Measurements from ENCODE around the gene ZBBX. TPM values are rescaled to one million over a fixed set of nuclear protein-coding genes. Genes with fewer than 3 reads are reported as not detected.
"Not testable (repeated sequence)": the region's sequence is repeated elsewhere in the genome, so short reads cannot be mapped to it uniquely, and the experiment has no call there.

ZBBX gene, protein sequence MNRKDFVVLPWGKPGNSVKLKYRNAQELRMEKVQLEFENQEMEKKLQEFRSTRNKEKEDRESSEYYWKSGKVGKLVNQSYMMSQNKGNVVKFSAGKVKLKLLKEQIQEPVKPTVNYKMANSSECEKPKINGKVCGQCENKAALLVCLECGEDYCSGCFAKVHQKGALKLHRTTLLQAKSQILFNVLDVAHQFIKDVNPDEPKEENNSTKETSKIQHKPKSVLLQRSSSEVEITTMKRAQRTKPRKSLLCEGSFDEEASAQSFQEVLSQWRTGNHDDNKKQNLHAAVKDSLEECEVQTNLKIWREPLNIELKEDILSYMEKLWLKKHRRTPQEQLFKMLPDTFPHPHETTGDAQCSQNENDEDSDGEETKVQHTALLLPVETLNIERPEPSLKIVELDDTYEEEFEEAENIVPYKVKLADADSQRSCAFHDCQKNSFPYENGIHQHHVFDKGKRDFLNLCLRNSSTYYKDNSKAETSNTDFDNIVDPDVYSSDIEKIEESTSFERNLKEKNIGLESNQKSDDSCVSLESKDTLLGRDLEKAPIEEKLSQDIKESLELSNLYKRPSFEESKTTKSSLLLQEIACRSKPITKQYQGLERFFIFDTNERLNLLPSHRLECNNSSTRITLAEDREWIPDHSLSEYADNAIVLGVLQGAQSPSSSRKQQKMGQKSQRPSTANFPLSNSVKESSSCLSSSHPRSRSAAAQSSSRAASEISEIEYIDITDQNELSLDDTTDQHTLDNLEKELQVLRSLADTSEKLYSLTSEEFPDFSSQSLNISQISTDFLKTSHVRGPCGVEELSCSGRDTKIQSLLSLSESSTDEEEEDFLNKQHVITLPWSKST
- total RNA-seq (2.3 and 2.9 TPM in 2 replicates), polyA plus RNA-seq (2.5 and 2.9 TPM in 2 replicates)

DNA sequence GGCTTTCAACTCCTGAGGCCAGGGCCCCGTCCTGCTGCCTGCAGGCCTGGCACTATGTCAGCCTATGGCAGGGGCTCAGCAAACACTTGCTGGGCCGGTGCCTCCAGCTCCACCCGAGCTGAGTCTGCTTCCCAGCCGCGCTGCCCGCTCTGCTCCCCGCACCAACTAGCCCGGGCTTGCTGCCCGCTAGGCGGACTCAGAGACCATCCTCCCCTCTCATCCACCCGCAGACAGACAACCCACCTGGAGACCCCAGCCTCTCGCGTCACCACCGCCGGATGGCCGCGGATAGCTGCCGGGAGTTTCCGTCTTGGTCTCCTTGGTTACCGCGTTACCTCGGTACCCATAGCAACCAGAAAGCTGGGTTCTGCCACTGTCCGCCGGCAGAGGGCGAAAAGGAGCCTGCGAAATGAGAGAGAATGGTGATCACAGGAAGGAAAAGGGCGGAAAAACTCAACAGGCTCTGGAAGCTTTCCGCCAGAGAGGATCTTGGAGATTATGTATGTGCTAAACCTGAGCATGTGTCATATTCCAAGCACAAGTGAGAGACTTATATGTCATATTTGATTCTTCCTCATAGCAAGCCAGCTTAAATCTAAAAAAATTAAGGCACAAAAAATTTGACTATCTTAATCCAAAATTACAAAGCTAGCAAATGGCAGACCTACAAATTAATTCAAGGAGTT lies at the start of gene ZBBX:
Gene ZBBX, minus strand, starts transcription at position 294 of the 686 bp plus-strand sequence. CDS start 7,396 bp downstream, outside the sequence.
- Histone ChIP-seq H3K36me3 (no peaks in the 10 kb centered on the region), H3K4me1 (ENCODE audit: low read depth) (no peaks in the 10 kb centered on the region), H3K9me3 (ENCODE audit: low read depth) (no peaks in the 10 kb centered on the region), H3K27me3 (no peaks in the 10 kb centered on the region), H3K4me3 (peak within 1 kb of the TSS; percentile 73), H3K27ac (no peak within 1 kb of the TSS)
- peak; percentile 99 for TF ChIP-seq CTCF (IDR thresholded peaks at IDR 0.05; ENCODE audit: low read depth, low read length)
- DNase-seq (ENCODE audit: low read depth in 1 of 2, low spot score in 1 of 2): peak; percentile 83 to 90

DNA sequence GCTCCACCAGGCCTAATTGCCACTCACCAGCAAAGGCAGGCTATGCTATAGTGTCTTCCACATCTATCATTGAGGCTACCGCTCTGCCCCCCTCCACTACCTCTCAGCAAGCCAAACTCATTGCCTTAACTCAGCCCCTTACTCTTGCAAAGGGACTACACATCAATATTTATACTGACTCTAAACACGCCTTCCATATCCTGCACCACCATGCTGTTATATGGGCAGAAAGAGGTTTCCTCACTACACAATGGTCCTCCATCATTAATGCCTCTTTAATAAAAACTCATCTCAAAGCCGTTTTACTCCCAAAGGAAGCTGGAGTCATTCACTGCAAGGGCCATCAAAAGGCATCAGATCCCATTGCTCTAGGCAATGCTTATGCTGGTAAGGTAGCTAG lies 46.9 kb upstream of the ZBBX start:
- not testable (repeated sequence) for DNase-seq (ENCODE audit: low read depth in 1 of 2, low spot score in 1 of 2); H3K36me3 ChIP-seq; H3K4me1 ChIP-seq (ENCODE audit: low read depth); H3K27ac ChIP-seq; H3K4me3 ChIP-seq; H3K9me3 ChIP-seq (ENCODE audit: low read depth); H3K27me3 ChIP-seq

- H3K9me3 ChIP-seq (ENCODE audit: low read depth); H3K27ac ChIP-seq; H3K4me3 ChIP-seq; DNase-seq (ENCODE audit: low read depth in 1 of 2, low spot score in 1 of 2); H3K4me1 ChIP-seq (ENCODE audit: low read depth); H3K27me3 ChIP-seq; H3K36me3 ChIP-seq: not testable (repeated sequence)
Observed at GRCh38 chr3:167422396-167422795, 42.3 kb upstream of the ZBBX start.

DNA sequence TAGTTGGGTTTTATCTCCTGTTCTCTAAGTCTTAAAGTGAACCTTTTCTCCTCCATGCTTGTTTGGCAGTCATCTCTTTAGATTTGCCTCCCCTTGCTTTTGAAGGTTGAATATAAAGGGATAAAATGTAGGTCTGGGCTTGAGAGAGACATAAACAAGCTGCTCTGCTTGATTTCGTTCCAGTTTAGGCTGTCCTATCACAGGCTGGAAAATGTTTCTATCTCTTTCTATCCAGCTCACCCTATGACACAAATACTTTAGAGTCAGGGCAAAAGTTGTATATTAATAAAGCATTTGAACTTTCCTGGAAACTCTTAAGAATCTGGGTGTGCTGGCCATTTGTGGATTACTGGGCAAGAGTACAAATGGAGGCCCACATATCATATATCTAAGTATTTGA lies 29.5 kb upstream of the ZBBX start:
- H3K36me3 ChIP-seq: no peaks in the 10 kb centered on the region
- no peak overlapping the region for H3K4me3 ChIP-seq
- no peak for DNase-seq (ENCODE audit: low read depth in 1 of 2, low spot score in 1 of 2)
- no peak overlapping the region for H3K27ac ChIP-seq
- H3K9me3 ChIP-seq (ENCODE audit: low read depth): no peaks in the 10 kb centered on the region
- no peaks in the 10 kb centered on the region for H3K27me3 ChIP-seq
- no peak for TF ChIP-seq CTCF (IDR thresholded peaks at IDR 0.05; ENCODE audit: low read depth, low read length)
- no peaks in the 10 kb centered on the region for H3K4me1 ChIP-seq (ENCODE audit: low read depth)

- no peak overlapping the region for H3K4me3 ChIP-seq
- no peak overlapping the region for H3K27ac ChIP-seq
- H3K36me3 ChIP-seq: no peaks in the 10 kb centered on the region
- H3K4me1 ChIP-seq (ENCODE audit: low read depth): no peaks in the 10 kb centered on the region
- TF ChIP-seq CTCF (IDR thresholded peaks at IDR 0.05; ENCODE audit: low read depth, low read length): peak; percentile 42
- no peaks in the 10 kb centered on the region for H3K9me3 ChIP-seq (ENCODE audit: low read depth)
- no peaks in the 10 kb centered on the region for H3K27me3 ChIP-seq
- DNase-seq (ENCODE audit: low read depth in 1 of 2, low spot score in 1 of 2): peak; percentile 64 to 82
Observed at GRCh38 chr3:167406876-167407492, 26.9 kb upstream of the ZBBX start.

DNA sequence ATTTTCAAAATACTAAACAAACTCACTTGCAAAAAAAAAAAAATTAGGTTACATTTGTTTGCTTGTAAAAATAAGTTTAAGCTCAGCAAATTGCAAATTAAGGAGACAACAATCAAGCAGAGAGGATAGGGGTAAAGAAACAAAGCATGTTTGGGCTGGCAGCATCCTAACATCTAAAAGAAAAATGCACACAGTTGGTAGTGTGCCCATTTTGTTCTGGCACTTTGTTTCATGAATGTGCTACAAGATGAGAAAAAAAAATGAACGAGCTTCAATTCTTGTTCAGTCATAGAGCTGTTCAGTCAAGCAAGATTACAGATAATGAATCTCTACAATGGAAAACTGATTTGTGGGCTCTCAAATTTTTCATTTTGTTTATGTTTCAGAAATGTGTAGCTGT lies 17.7 kb upstream of the ZBBX start:
- no peaks in the 10 kb centered on the region for H3K4me1 ChIP-seq (ENCODE audit: low read depth)
- H3K36me3 ChIP-seq: no peaks in the 10 kb centered on the region
- H3K4me3 ChIP-seq: no peak overlapping the region
- no peak for DNase-seq (ENCODE audit: low read depth in 1 of 2, low spot score in 1 of 2)
- no peak overlapping the region for H3K27ac ChIP-seq
- no peaks in the 10 kb centered on the region for H3K9me3 ChIP-seq (ENCODE audit: low read depth)
- no peak for TF ChIP-seq CTCF (IDR thresholded peaks at IDR 0.05; ENCODE audit: low read depth, low read length)
- H3K27me3 ChIP-seq: no peaks in the 10 kb centered on the region

Measured in cardiac muscle cell (in vitro differentiated cells and primary cell).